NT2/D1 (cell line): ENCODE measurements around the gene CD63.
A peak's percentile ranks its signal among the peaks of the same experiment; 100 is the strongest.

Experiments
- DNase-seq: peaks from one replicate; pipeline ENCODE4 v3.0.0-alpha.2; 2011; ENCODE audit warnings: low read depth, low spot score
- H3K27me3 ChIP-seq: 2 replicates; pipeline ENCODE4 v1.6.0; 2011; ENCODE audit warnings: mild to moderate bottlenecking; ENCODE audit not compliant: insufficient read length, insufficient read depth
- H3K36me3 ChIP-seq: 2 replicates; pipeline ENCODE4 v1.6.1; 2011; ENCODE audit warnings: mild to moderate bottlenecking, low read length, mixed read lengths; ENCODE audit not compliant: insufficient read depth, insufficient read length
- H3K4me1 ChIP-seq: 2 replicates; pipeline ENCODE4 v1.5.1; 2011; ENCODE audit not compliant: insufficient read depth, insufficient read length
- H3K4me3 ChIP-seq: 2 replicates; pipeline ENCODE4 v1.5.1; 2011; ENCODE audit warnings: low read depth; ENCODE audit not compliant: insufficient read length
- H3K9ac ChIP-seq: 2 replicates; pipeline ENCODE4 v1.6.0; 2011; ENCODE audit warnings: low read depth; ENCODE audit not compliant: insufficient read length
- H3K9me3 ChIP-seq: 2 replicates; pipeline ENCODE4 v1.5.1; 2011; ENCODE audit warnings: mild to moderate bottlenecking, low read length; ENCODE audit not compliant: insufficient read depth
- SUZ12 ChIP-seq: IDR thresholded peaks from 2 replicates; pipeline ENCODE4 v1.6.1; 2011; ENCODE audit not compliant: insufficient read length, insufficient read depth; ENCODE audit errors: extremely low read depth
- YY1 ChIP-seq: IDR thresholded peaks from 2 replicates; pipeline ENCODE4 v1.6.1; 2011; ENCODE audit not compliant: insufficient read length, insufficient read depth
- ZNF274 ChIP-seq: IDR thresholded peaks from 2 replicates; pipeline ENCODE4 v1.6.1; 2011; ENCODE audit warnings: mild to moderate bottlenecking, low read depth, low read length

The CD63 gene

DNA sequence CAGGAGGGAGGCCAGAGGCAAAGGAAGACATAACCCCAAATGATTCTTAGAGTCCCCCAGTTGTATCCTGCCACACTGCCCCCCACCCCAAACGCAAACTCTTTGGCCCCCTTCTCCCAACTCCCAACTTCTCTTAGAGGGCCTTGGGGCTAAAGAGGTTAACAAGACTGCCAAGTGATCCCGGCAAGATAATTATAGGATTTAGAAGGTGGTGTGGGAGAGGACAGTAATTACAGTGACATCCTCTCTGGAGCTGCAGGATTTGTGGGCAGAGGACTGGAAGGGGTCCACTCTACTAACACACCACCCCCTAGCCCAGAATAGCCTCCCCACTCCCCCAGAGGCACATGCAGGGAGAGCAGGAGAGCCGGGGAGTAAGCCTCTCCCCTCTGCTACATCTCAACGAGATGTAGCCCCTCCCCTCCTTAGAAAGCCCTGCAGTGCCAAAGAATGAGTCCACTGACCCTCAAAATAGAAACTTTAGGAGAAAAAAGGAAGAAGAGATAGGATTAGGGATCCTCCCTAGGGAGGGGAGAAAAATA is 8.8 kb upstream of the CD63 start:
- Histone ChIP-seq H3K27me3 (peaks cover 3% of the 10 kb centered on the region), H3K9me3 (no peaks in the 10 kb centered on the region), H3K4me1 (peaks cover 6% of the 10 kb centered on the region), H3K36me3 (no peaks in the 10 kb centered on the region), H3K4me3 (peak overlapping the region; percentile 44), H3K9ac (peak overlapping the region; percentile 72)
- no peak for DNase-seq
- TF ChIP-seq SUZ12 = no peak
- TF ChIP-seq ZNF274 = no peak
- no peak for TF ChIP-seq YY1

DNA sequence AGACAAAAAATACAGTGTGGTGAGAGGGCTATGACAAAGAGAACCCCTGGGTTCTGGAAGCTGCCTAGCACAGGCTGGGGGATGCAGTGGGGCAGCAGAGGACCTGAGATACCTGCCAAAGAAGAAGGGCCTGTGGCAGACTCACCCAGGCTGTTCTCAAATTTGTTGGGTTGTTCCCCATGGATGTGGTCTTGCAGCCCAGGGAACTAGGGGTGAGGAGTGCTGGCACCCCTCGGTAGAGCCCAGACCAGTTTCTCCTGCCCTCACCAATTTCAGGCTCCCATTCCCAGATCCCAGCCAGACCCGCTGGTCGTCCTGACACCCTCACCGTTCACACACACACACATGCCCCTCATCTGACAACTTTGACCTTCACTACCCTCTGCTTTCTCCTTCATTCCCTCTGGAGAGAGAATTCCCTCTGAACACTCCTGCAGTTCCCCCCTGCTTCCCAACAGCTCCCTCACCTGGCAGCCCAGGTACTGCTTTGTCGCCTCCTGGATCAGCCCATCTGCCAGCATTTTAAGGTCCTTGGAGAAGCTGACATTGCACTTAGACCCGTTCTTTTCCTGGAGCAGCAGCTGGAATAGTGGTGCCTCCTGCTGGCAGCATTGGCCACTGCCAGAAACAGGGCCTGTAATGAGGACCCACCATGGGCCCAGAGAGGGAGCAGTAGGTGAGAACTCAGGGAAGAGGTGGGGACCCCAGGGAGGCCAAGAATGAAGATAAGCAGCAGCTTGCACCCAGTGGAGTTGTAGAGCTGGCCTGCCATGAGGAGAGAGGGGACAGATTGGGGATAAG is 8.2 kb upstream of the CD63 start:
- Histone ChIP-seq H3K36me3 (peaks cover 6% of the 10 kb centered on the region), H3K27me3 (peaks cover 2% of the 10 kb centered on the region), H3K4me3 (no peak overlapping the region), H3K9me3 (no peaks in the 10 kb centered on the region), H3K4me1 (peaks cover 7% of the 10 kb centered on the region), H3K9ac (no peak overlapping the region)
- DNase-seq = peak; percentile 85
- no peak for TF ChIP-seq ZNF274
- no peak for TF ChIP-seq SUZ12
- no peak for TF ChIP-seq YY1

- peaks cover 7% of the 10 kb centered on the region for H3K4me1 ChIP-seq
- DNase-seq = no peak
- TF ChIP-seq SUZ12 (no peak), YY1 (no peak), ZNF274 (no peak)
- no peak overlapping the region for H3K4me3 ChIP-seq
- H3K9me3 ChIP-seq = no peaks in the 10 kb centered on the region
- no peaks in the 10 kb centered on the region for H3K27me3 ChIP-seq
- peaks cover 7% of the 10 kb centered on the region for H3K36me3 ChIP-seq
- no peak overlapping the region for H3K9ac ChIP-seq
Measured at GRCh38 chr12:55736076-55736475, 7.3 kb upstream of the CD63 start.

- H3K4me3 ChIP-seq = no peak overlapping the region
- no peak overlapping the region for H3K9ac ChIP-seq
- peaks cover 8% of the 10 kb centered on the region for H3K4me1 ChIP-seq
- no peaks in the 10 kb centered on the region for H3K9me3 ChIP-seq
- no peak for DNase-seq
- no peak for TF ChIP-seq YY1
- no peaks in the 10 kb centered on the region for H3K27me3 ChIP-seq
- H3K36me3 ChIP-seq = peaks cover 11% of the 10 kb centered on the region
Measured at GRCh38 chr12:55734595-55734994, 5.8 kb upstream of the CD63 start.

GRCh38 chr12:55733858-55734257 is 5.0 kb upstream of the CD63 start:
- peaks cover 11% of the 10 kb centered on the region for H3K36me3 ChIP-seq
- no peak overlapping the region for H3K9ac ChIP-seq
- no peaks in the 10 kb centered on the region for H3K27me3 ChIP-seq
- H3K4me1 ChIP-seq = peaks cover 8% of the 10 kb centered on the region
- TF ChIP-seq YY1 (no peak), ZNF274 (no peak), SUZ12 (no peak)
- no peak for DNase-seq
- no peaks in the 10 kb centered on the region for H3K9me3 ChIP-seq
- H3K4me3 ChIP-seq = no peak overlapping the region

- TF ChIP-seq YY1 (no peak), ZNF274 (no peak), SUZ12 (no peak)
- H3K4me3 ChIP-seq = no peak overlapping the region
Measured at GRCh38 chr12:55733021-55733555, 4.3 kb upstream of the CD63 start.

GRCh38 chr12:55732288-55732687 is 3.5 kb upstream of the CD63 start:
- H3K4me3 ChIP-seq = no peak overlapping the region
- no peak for DNase-seq
- no peak overlapping the region for H3K9ac ChIP-seq
- peaks cover 18% of the 10 kb centered on the region for H3K36me3 ChIP-seq
- no peaks in the 10 kb centered on the region for H3K27me3 ChIP-seq
- H3K4me1 ChIP-seq = peaks cover 8% of the 10 kb centered on the region
- TF ChIP-seq SUZ12 (no peak), ZNF274 (no peak), YY1 (no peak)
- H3K9me3 ChIP-seq = no peaks in the 10 kb centered on the region

More at GRCh38 chr12:55733021-55733555, 4.3 kb upstream of the CD63 start:
- peaks cover 11% of the 10 kb centered on the region for H3K36me3 ChIP-seq
- H3K27me3 ChIP-seq = no peaks in the 10 kb centered on the region
- DNase-seq = no peak
- no peak overlapping the region for H3K9ac ChIP-seq
- no peaks in the 10 kb centered on the region for H3K9me3 ChIP-seq
- H3K4me1 ChIP-seq = peaks cover 8% of the 10 kb centered on the region
